WTC11 (cell line): ENCODE measurements around the gene SHF. TPM values are rescaled to one million over a fixed set of nuclear protein-coding genes. Genes with fewer than 3 reads are reported as not detected.

Experiments used
- ATAC-seq: fragments of 200-7000 bp; cut with Tn5 transposase; 2 replicates; pipeline ENCODE4 v1.10.0; 2021; ENCODE audit warnings: mild to moderate bottlenecking, moderate library complexity
- CTCF ChIA-PET: fragments of 300-600 bp; sonication (Branson Sonifier 250); formaldehyde crosslinking; loops from one replicate; lab custom pipeline; 2021; ENCODE audit warnings: antibody characterized with exemption; lab: Charles Lee
- POLR2A ChIA-PET: fragments of 350-600 bp; sonication (Branson Sonifier 250); formaldehyde crosslinking; loops from one replicate; lab custom pipeline; 2021; ENCODE audit warnings: antibody characterized with exemption; lab: Charles Lee
- DNase-seq: peaks from one replicate; pipeline ENCODE4 v3.0.0; 2021; ENCODE audit warnings: low spot score
- H3K27ac Mint-ChIP-seq: 2 replicates; pipeline ENCODE4 v1.8.0; 2021; ENCODE audit warnings: mixed read lengths
- H3K27me3 Mint-ChIP-seq: 2 replicates; pipeline ENCODE4 v1.8.0; 2021; ENCODE audit warnings: low read depth, mild to moderate bottlenecking, moderate library complexity, mixed read lengths
- H3K36me3 Mint-ChIP-seq: 2 replicates; pipeline ENCODE4 v1.8.0; 2021; ENCODE audit warnings: mixed read lengths
- H3K4me1 Mint-ChIP-seq: 2 replicates; pipeline ENCODE4 v1.8.0; 2022; ENCODE audit warnings: mixed read lengths
- H3K4me3 Mint-ChIP-seq: 2 replicates; pipeline ENCODE4 v1.8.0; 2021; ENCODE audit warnings: mild to moderate bottlenecking, moderate library complexity, mixed read lengths
- H3K9me3 Mint-ChIP-seq: 2 replicates; pipeline ENCODE4 v1.8.0; 2021; ENCODE audit warnings: mixed read lengths
- ATF1 ChIP-seq: sonication (generic); formaldehyde crosslinking; IDR thresholded peaks from 2 replicates; pipeline ENCODE4 v1.8.1; 2023; ENCODE audit warnings: mild to moderate bottlenecking, moderate library complexity, missing genetic modification reagents
- CDX4 ChIP-seq: fragments of 250-450 bp; sonication (Bioruptor Pico); IDR thresholded peaks from 2 replicates; pipeline ENCODE4 v1.9.0; 2021; ENCODE audit warnings: moderate library complexity, mild to moderate bottlenecking, inconsistent platforms, borderline replicate concordance
- CTCF ChIP-seq: fragments of 200-600 bp; IDR thresholded peaks from 2 replicates; pipeline ENCODE4 v1.8.0; 2022; ENCODE audit warnings: antibody characterized with exemption
- FOXJ3 ChIP-seq: sonication (generic); formaldehyde crosslinking; IDR thresholded peaks from 2 replicates; pipeline ENCODE4 v1.9.0; 2021; ENCODE audit warnings: missing genetic modification reagents, mild to moderate bottlenecking, borderline replicate concordance
- FOXP4 ChIP-seq: sonication (generic); formaldehyde crosslinking; IDR thresholded peaks from 2 replicates; pipeline ENCODE4 v1.8.0; 2022; ENCODE audit warnings: mild to moderate bottlenecking, missing genetic modification reagents
- GABPB1 ChIP-seq: sonication (generic); formaldehyde crosslinking; IDR thresholded peaks from 2 replicates; pipeline ENCODE4 v1.8.1; 2023; ENCODE audit warnings: mild to moderate bottlenecking, missing genetic modification reagents
- GTF2I ChIP-seq: fragments of 250-450 bp; sonication (Bioruptor Pico); conservative IDR thresholded peaks from 2 replicates; pipeline ENCODE4 v1.4.0; 2021; ENCODE audit warnings: mild to moderate bottlenecking
- IRF1 ChIP-seq: sonication (generic); formaldehyde crosslinking; IDR thresholded peaks from 2 replicates; pipeline ENCODE4 v1.8.0; 2023; ENCODE audit warnings: missing genetic modification reagents
- MAX ChIP-seq: sonication (generic); formaldehyde crosslinking; IDR thresholded peaks from 2 replicates; pipeline ENCODE4 v1.8.0; 2022; ENCODE audit warnings: mild to moderate bottlenecking, missing genetic modification reagents
- MLX ChIP-seq: sonication (generic); formaldehyde crosslinking; IDR thresholded peaks from 2 replicates; pipeline ENCODE4 v1.8.1; 2023; ENCODE audit warnings: mild to moderate bottlenecking, missing genetic modification reagents, moderate library complexity
- OVOL2 ChIP-seq: fragments of 250-450 bp; sonication (Bioruptor Pico); IDR thresholded peaks from 2 replicates; pipeline ENCODE4 v1.9.0; 2021; ENCODE audit warnings: mild to moderate bottlenecking, borderline replicate concordance
- PREB ChIP-seq: sonication (generic); formaldehyde crosslinking; IDR thresholded peaks from 2 replicates; pipeline ENCODE4 v1.8.1; 2022; ENCODE audit warnings: mild to moderate bottlenecking, missing genetic modification reagents, moderate library complexity, borderline replicate concordance
- SOX15 ChIP-seq: fragments of 250-450 bp; sonication (Bioruptor Pico); IDR thresholded peaks from 2 replicates; pipeline ENCODE4 v1.9.0; 2021; ENCODE audit warnings: mild to moderate bottlenecking
- USF2 ChIP-seq: sonication (generic); formaldehyde crosslinking; IDR thresholded peaks from 2 replicates; pipeline ENCODE4 v1.8.1; 2023; ENCODE audit warnings: mild to moderate bottlenecking, missing genetic modification reagents, moderate library complexity
- ZMAT4 ChIP-seq: fragments of 250-450 bp; sonication (Bioruptor Pico); IDR thresholded peaks from 2 replicates; pipeline ENCODE4 v1.9.0; 2021; ENCODE audit warnings: mild to moderate bottlenecking
- ZNF281 ChIP-seq: sonication (generic); formaldehyde crosslinking; IDR thresholded peaks from 2 replicates; pipeline ENCODE4 v1.8.0; 2023; ENCODE audit warnings: mild to moderate bottlenecking, missing genetic modification reagents
- ZNF416 ChIP-seq: fragments of 250-450 bp; sonication (Bioruptor Pico); IDR thresholded peaks from 2 replicates; pipeline ENCODE4 v1.9.0; 2021; ENCODE audit warnings: mild to moderate bottlenecking, inconsistent platforms
- total RNA-seq: library from RNA; stranded (reverse); gene quantifications from 3 replicates; pipeline ENCODE4 v1.2.3, GENCODE V29; 2021

The SHF gene
- total RNA-seq, 1 experiment from 2014 or later: 30.6 TPM

GRCh38 chr15:45212493-45212892, 24.7 kb upstream of the SHF start:
- Mint-ChIP-seq H3K4me1 (no peaks in the 10 kb centered on the region), H3K36me3 (no peaks in the 10 kb centered on the region), H3K27ac (no peak overlapping the region), H3K4me3 (no peak overlapping the region), H3K27me3 (peaks cover 17% of the 10 kb centered on the region), H3K9me3 (peaks cover 3% of the 10 kb centered on the region; the same call in 1 of the 2 replicates)
- ChIA-PET POLR2A (no interaction called here), CTCF (interaction anchor here (1.3 kb wide), 1 partner anchor 25 kb away, joined by 5 read pairs; the partner anchor contains the start of gene SHF)
- no peak for TF ChIP-seq CDX4 (CRISPR knock-in tag)
- TF ChIP-seq ZNF416 (CRISPR knock-in tag): no peak
- no peak for TF ChIP-seq MLX
- TF ChIP-seq GABPB1 (CRISPR knock-in tag): no peak
- no peak for TF ChIP-seq FOXJ3
- no peak for TF ChIP-seq USF2
- no peak for TF ChIP-seq CTCF
- TF ChIP-seq GTF2I (CRISPR knock-in tag): no peak
- TF ChIP-seq MAX (CRISPR knock-in tag): no peak
- no peak for TF ChIP-seq SOX15 (CRISPR knock-in tag)
- TF ChIP-seq IRF1 (CRISPR knock-in tag): no peak
- TF ChIP-seq ZMAT4 (CRISPR knock-in tag): no peak
- no peak for TF ChIP-seq ZNF281 (CRISPR knock-in tag)
- DNase-seq (no peak), ATAC-seq (no peak)

- H3K27ac Mint-ChIP-seq: no peak overlapping the region
- no peaks in the 10 kb centered on the region for H3K4me1 Mint-ChIP-seq
- peaks cover 3% of the 10 kb centered on the region; the same call in 1 of the 2 replicates for H3K9me3 Mint-ChIP-seq
- H3K36me3 Mint-ChIP-seq: no peaks in the 10 kb centered on the region
- DNase-seq (peak; percentile 77), ATAC-seq (peak; percentile 52)
- ChIA-PET POLR2A (interaction anchor here (0.6 to 0.9 kb wide), 2 partner anchors 197 to 908 kb away, joined by 3 to 5 read pairs; a partner anchor contains a TSS), CTCF (interaction anchor here (0.6 to 9.5 kb wide), 34 partner anchors 9 to 381 kb away, joined by 3 to 156 read pairs (median 4); partner anchors contain the start of genes DUOX1, DUOXA1 and SHF)
- no peak overlapping the region for H3K4me3 Mint-ChIP-seq
- H3K27me3 Mint-ChIP-seq: peaks cover 19% of the 10 kb centered on the region
- TF ChIP-seq OVOL2 (CRISPR knock-in tag) (no peak), PREB (CRISPR knock-in tag) (no peak), CTCF (peak; percentile 65), FOXP4 (CRISPR knock-in tag) (no peak), ATF1 (CRISPR knock-in tag) (no peak)
These were observed 17.4 kb upstream of the SHF start for GRCh38 chr15:45205192-45205591.
